ENCODE results near the gene SRRM2. TPM values are rescaled to one million over a fixed set of nuclear protein-coding genes. Genes with fewer than 3 reads are reported as not detected.
"Not testable (repeated sequence)": the region's sequence is repeated elsewhere in the genome, so short reads cannot be mapped to it uniquely, and the experiment has no call there.

Gene SRRM2
- total RNA-seq, 1 donor from 2014 or later, result 660 TPM

DNA sequence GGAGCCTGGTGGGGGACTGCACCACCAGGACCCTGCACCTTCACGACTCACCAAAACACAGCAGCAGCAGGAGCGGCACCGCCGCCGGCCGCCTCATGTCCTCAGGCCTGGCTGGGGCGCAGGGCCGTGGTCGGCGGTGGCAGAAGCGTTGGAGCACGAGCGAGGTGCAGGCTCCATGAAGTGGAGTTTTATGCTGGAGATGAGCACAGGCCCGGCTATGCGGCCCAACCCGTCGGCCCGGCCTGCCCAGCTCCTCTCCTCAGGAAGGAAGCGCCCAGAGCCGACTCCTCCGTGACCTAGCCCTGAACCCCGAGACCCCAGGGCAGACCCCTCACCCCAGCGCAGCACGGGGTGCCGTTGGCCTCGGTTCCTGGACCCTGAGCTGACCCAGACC, 32.4 kb upstream of the SRRM2 start, which contains the start of gene PRSS27:
PRSS27 (minus strand) TSS at position 161 of the 394 bp plus-strand sequence; CDS start at position 97, 64 bp downstream.
- DNase-seq (no peak), ATAC-seq (no peak)
- Histone ChIP-seq H3K27ac (peak within 1 kb of the TSS; percentile 81), H3K36me3 (no peaks in the 10 kb centered on the region), H3K27me3 (no peaks in the 10 kb centered on the region), H3K4me1 (peaks cover 11% of the 10 kb centered on the region), H3K9me3 (no peaks in the 10 kb centered on the region), H3K4me3 (peak within 1 kb of the TSS; percentile 67)
- TF ChIP-seq, protein P1, sequence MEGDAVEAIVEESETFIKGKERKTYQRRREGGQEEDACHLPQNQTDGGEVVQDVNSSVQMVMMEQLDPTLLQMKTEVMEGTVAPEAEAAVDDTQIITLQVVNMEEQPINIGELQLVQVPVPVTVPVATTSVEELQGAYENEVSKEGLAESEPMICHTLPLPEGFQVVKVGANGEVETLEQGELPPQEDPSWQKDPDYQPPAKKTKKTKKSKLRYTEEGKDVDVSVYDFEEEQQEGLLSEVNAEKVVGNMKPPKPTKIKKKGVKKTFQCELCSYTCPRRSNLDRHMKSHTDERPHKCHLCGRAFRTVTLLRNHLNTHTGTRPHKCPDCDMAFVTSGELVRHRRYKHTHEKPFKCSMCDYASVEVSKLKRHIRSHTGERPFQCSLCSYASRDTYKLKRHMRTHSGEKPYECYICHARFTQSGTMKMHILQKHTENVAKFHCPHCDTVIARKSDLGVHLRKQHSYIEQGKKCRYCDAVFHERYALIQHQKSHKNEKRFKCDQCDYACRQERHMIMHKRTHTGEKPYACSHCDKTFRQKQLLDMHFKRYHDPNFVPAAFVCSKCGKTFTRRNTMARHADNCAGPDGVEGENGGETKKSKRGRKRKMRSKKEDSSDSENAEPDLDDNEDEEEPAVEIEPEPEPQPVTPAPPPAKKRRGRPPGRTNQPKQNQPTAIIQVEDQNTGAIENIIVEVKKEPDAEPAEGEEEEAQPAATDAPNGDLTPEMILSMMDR (IDR thresholded peaks at IDR 0.05), result no peak
- intact Hi-C loops (cut with DNase I), result no loop called here

DNA sequence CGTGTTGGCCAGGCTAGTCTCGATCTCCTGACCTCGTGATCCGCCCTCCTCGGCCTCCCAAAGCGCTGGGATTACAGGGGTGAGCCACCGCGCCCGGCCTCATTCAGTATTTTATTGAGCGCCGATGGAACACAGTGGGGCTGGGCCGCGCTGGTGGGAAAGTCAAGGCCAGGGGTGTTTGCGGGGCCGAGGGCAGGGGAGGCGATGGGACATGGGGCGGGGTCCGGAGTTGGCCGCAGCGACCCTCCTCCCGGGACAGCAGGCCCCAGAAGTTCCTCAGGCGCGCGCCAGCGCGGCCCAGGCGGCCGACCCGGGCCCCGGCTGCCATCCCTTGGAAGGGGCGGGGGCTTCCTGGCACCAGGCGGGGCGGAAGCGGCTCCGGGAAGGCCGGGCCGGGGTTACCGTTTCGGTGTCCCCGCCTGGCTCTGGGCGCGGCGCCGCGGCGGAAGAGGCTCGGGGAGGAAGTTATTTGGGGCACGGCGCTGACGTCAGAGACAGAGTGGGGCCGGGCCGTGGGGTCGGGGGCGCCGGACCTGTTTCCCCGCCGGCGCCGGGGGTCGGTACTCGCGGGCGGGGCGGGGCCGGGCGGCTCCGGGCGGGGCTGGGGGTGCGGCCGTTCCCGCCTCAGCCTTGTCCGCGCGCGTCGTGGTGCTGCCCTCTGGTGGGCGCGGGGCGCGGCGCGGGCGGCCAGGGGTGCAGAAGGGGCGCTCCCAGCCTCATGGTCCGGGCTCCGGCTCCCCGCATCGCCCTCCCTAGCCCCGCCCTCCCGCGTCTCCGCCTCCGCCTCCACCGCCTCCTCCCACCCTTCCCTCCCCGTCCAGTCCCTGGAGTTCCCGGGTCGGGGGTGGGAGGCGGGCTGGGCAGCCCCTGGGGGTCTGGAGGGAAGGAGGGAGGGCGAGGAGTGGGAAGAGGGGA, 31.5 kb upstream of the SRRM2 start:
- Histone ChIP-seq H3K27me3 (no peaks in the 10 kb centered on the region), H3K36me3 (no peaks in the 10 kb centered on the region), H3K27ac (peak overlapping the region; percentile 81), H3K4me3 (peak overlapping the region; percentile 67), H3K4me1 (peaks cover 11% of the 10 kb centered on the region), H3K9me3 (no peaks in the 10 kb centered on the region)
- intact Hi-C loops (cut with DNase I), result no loop called here
- TF ChIP-seq, protein P1 (IDR thresholded peaks at IDR 0.05), result peak; percentile 58
- DNase-seq, result peak; percentile 94
- ATAC-seq, result peak; percentile 90

DNA sequence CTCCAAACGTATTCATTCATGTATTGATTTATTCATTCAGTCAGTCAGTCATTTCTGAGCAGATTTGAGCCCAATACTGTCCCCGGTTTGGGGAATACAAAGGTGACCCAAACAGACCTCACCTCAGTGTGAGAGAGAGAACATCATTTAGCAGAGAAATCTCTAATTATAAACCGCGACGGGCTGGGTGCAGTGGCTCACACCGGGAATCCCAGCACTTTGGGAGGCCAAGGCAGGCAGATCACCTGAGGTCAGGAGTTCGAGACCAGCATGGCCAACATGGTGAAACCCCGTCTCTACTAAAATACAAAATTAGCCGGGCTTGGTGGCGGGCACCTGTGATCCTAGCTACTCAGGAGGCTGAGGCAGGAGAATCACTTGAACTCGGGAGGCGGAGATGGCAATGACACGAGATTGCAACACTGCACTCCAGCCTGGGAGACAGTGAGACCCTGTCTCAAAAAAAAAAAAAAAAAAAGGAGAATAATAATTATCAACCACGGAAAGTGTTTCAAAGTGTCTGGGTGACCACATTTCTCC, 30.7 kb upstream of the SRRM2 start:
- H3K9me3 ChIP-seq; H3K36me3 ChIP-seq; intact Hi-C loops (cut with DNase I); H3K27me3 ChIP-seq; ATAC-seq; DNase-seq: not testable (repeated sequence)
- Histone ChIP-seq H3K4me1 (peaks cover 11% of the 10 kb centered on the region), H3K27ac (peak overlapping the region; percentile 81), H3K4me3 (peak overlapping the region; percentile 67)

DNA sequence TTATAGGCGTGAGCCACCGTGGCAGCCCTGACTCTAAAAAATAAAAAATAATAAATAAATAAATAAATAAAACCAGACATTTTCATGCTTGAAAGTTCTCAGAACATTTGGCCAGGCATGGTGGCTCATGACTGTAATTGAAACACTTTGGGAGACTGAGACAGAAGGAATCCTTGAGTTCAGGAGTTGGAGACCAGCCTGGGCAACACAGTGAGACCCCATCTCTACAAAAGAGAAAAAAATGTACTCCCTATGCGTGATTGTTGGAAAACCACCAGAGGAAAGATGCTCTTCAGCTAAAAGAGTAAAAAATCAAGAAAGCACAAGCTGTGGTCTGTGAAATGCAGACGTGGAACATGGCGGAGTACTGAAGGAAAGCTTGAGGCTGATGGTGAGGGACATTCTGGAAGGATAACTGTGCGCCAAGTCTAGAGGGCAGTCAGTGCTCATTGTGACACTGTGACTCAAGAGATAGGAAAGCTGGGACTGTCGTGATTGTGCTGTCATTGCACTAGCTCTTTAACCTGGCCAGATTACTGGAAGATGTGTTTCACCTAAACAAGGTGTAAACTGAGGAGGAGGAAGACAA, 28.3 kb upstream of the SRRM2 start:
- Histone ChIP-seq H3K27ac (no peak overlapping the region), H3K9me3 (no peaks in the 10 kb centered on the region), H3K4me3 (no peak overlapping the region), H3K4me1 (peaks cover 11% of the 10 kb centered on the region), H3K36me3 (no peaks in the 10 kb centered on the region), H3K27me3 (no peaks in the 10 kb centered on the region)
- TF ChIP-seq, protein P1 (IDR thresholded peaks at IDR 0.05), result no peak
- ATAC-seq, result no peak
- DNase-seq, result no peak
- intact Hi-C loops (cut with DNase I), result no loop called here

DNA sequence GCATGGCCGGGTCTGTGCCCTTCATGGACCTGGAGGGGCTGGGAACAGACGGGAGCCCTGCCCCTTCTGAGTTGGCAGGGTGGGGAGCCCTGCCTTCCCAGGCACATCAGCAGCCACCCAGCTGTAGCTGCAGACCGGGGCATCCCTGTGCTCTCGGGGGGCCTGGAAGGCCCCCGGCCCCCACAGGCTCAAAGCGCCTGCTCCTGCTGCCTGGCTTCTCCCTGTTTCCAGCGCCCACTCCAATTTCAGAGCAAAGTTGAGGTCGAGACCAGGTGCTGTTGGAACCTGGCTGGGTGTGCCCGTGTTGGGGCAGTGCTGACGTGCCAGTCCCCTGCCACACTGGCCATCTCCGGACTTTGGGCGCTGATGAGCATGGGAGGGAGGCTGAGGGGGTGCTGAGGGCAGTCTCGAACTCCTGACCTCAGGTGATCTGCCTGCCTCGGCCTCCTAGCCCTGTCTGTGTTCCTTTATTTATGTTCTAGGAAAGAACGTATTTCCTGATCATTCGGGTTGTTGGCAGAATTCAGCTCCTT, 27.6 kb upstream of the SRRM2 start:
- intact Hi-C loops (cut with DNase I), result no loop called here
- Histone ChIP-seq H3K27ac (no peak overlapping the region), H3K4me3 (no peak overlapping the region), H3K36me3 (no peaks in the 10 kb centered on the region), H3K27me3 (no peaks in the 10 kb centered on the region), H3K9me3 (no peaks in the 10 kb centered on the region), H3K4me1 (peaks cover 7% of the 10 kb centered on the region)
- ATAC-seq, result no peak
- TF ChIP-seq, protein P1 (IDR thresholded peaks at IDR 0.05), result no peak
- no peak for DNase-seq

Data from upper lobe of right lung (tissue), 1 donor.